Measurements from ENCODE around the gene MYO5A. TPM values are rescaled to one million over a fixed set of nuclear protein-coding genes. Genes with fewer than 3 reads are reported as not detected.

Gene MYO5A
- total and polyA plus RNA-seq, 9 of the 15 experiments (the other 6 are each of a cell fraction or from before 2014, with no cell fraction given) = 0.03 to 0.82 (median 0.40) TPM

DNA sequence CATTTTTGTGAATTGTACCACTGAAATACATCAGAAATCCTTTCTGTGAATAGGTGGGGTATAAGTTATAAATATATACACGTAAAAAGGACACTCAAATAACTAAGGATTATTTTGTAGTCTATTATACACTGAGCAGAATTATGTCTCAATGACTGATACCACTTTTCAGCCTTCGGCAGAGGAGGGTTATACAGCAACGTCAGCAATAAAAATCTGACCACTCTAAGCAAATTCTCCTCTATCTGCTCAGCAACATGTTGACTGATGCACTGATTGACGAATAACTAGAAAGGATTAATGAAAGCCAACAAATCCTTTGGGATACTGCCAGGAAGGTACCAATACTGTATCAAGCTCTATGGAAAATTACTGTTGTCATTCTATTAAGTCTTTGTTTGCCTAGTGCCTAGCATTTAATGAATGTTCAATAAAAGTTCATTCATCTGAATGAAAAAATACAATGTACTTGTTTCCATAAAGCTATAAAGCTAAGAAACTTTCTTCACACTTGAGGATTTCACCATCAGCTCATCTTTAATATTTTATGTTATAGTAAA, 34.9 kb upstream of the MYO5A start (continued):
- no peak for TF ChIP-seq NR2C1 (IDR thresholded peaks at IDR 0.05)
- TF ChIP-seq NR2C1 (tag; IDR thresholded peaks at IDR 0.05) = no peak
- TF ChIP-seq, protein P1, sequence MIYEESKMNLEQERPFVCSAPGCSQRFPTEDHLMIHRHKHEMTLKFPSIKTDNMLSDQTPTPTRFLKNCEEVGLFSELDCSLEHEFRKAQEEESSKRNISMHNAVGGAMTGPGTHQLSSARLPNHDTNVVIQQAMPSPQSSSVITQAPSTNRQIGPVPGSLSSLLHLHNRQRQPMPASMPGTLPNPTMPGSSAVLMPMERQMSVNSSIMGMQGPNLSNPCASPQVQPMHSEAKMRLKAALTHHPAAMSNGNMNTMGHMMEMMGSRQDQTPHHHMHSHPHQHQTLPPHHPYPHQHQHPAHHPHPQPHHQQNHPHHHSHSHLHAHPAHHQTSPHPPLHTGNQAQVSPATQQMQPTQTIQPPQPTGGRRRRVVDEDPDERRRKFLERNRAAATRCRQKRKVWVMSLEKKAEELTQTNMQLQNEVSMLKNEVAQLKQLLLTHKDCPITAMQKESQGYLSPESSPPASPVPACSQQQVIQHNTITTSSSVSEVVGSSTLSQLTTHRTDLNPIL (CRISPR knock-in tag; IDR thresholded peaks at IDR 0.05) = no peak
- TF ChIP-seq, protein P2, sequence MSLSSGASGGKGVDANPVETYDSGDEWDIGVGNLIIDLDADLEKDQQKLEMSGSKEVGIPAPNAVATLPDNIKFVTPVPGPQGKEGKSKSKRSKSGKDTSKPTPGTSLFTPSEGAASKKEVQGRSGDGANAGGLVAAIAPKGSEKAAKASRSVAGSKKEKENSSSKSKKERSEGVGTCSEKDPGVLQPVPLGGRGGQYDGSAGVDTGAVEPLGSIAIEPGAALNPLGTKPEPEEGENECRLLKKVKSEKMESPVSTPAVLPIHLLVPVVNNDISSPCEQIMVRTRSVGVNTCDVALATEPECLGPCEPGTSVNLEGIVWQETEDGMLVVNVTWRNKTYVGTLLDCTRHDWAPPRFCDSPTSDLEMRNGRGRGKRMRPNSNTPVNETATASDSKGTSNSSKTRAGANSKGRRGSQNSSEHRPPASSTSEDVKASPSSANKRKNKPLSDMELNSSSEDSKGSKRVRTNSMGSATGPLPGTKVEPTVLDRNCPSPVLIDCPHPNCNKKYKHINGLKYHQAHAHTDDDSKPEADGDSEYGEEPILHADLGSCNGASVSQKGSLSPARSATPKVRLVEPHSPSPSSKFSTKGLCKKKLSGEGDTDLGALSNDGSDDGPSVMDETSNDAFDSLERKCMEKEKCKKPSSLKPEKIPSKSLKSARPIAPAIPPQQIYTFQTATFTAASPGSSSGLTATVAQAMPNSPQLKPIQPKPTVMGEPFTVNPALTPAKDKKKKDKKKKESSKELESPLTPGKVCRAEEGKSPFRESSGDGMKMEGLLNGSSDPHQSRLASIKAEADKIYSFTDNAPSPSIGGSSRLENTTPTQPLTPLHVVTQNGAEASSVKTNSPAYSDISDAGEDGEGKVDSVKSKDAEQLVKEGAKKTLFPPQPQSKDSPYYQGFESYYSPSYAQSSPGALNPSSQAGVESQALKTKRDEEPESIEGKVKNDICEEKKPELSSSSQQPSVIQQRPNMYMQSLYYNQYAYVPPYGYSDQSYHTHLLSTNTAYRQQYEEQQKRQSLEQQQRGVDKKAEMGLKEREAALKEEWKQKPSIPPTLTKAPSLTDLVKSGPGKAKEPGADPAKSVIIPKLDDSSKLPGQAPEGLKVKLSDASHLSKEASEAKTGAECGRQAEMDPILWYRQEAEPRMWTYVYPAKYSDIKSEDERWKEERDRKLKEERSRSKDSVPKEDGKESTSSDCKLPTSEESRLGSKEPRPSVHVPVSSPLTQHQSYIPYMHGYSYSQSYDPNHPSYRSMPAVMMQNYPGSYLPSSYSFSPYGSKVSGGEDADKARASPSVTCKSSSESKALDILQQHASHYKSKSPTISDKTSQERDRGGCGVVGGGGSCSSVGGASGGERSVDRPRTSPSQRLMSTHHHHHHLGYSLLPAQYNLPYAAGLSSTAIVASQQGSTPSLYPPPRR (CRISPR knock-in tag; IDR thresholded peaks at IDR 0.05; ENCODE audit: borderline replicate concordance) = no peak
- no peak for TF ChIP-seq ZNF263 (CRISPR knock-in tag; IDR thresholded peaks at IDR 0.05; ENCODE audit: borderline replicate concordance)
- TF ChIP-seq, protein P3, sequence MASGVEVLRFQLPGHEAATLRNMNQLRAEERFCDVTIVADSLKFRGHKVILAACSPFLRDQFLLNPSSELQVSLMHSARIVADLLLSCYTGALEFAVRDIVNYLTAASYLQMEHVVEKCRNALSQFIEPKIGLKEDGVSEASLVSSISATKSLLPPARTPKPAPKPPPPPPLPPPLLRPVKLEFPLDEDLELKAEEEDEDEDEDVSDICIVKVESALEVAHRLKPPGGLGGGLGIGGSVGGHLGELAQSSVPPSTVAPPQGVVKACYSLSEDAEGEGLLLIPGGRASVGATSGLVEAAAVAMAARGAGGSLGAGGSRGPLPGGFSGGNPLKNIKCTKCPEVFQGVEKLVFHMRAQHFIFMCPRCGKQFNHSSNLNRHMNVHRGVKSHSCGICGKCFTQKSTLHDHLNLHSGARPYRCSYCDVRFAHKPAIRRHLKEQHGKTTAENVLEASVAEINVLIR (CRISPR knock-in tag; IDR thresholded peaks at IDR 0.05) = no peak
- TF ChIP-seq TARDBP (IDR thresholded peaks at IDR 0.05) = no peak
- no peak for TF ChIP-seq ARID2 (IDR thresholded peaks at IDR 0.05)
- no peak for TF ChIP-seq ZNF232 (CRISPR knock-in tag; IDR thresholded peaks at IDR 0.05)
- TF ChIP-seq, protein P4, sequence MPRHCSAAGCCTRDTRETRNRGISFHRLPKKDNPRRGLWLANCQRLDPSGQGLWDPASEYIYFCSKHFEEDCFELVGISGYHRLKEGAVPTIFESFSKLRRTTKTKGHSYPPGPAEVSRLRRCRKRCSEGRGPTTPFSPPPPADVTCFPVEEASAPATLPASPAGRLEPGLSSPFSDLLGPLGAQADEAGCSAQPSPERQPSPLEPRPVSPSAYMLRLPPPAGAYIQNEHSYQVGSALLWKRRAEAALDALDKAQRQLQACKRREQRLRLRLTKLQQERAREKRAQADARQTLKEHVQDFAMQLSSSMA (CRISPR knock-in tag; IDR thresholded peaks at IDR 0.05) = no peak
- no peak for TF ChIP-seq TBP (optimal IDR thresholded peaks at IDR 0.05; ENCODE audit: low read depth, low read length)
- TF ChIP-seq SIN3B (IDR thresholded peaks at IDR 0.05; ENCODE audit: low read depth) = no peak
- no peak for TF ChIP-seq PHTF2 (CRISPR knock-in tag; IDR thresholded peaks at IDR 0.05)
- TF ChIP-seq L3MBTL2 (IDR thresholded peaks at IDR 0.05) = no peak
- TF ChIP-seq ZNF695 (CRISPR knock-in tag; IDR thresholded peaks at IDR 0.05) = no peak

All from K562 (cell line).